ENCODE measurements around the gene BASP1.
"Not testable (repeated sequence)": the region's sequence is repeated elsewhere in the genome, so short reads cannot be mapped to it uniquely, and the experiment has no call there.

BASP1 gene

GRCh38 chr5:17217493-17218352 lies at the start of gene BASP1:
BASP1 (plus strand) TSS chr5:17217631; CDS start chr5:17275217, 57,586 bp downstream.
- peak; percentile 55 for DNase-seq

- no peak for DNase-seq
Observed at GRCh38 chr5:17169507-17169906, 47.9 kb upstream of the BASP1 start.

GRCh38 chr5:17172791-17173190 lies 44.6 kb upstream of the BASP1 start:
- no peak for DNase-seq

- no peak for DNase-seq
Observed at GRCh38 chr5:17174965-17175364, 42.5 kb upstream of the BASP1 start.

- no peak for DNase-seq
Observed at GRCh38 chr5:17177501-17178372, 39.7 kb upstream of the BASP1 start.

- no peak for DNase-seq
Observed at GRCh38 chr5:17178373-17178675, 39.1 kb upstream of the BASP1 start.

GRCh38 chr5:17180330-17180843 lies 37.0 kb upstream of the BASP1 start:
- no peak for DNase-seq

- no peak for DNase-seq
Observed at GRCh38 chr5:17180864-17181723, 36.3 kb upstream of the BASP1 start.

- no peak for DNase-seq
Observed at GRCh38 chr5:17182494-17182893, 34.9 kb upstream of the BASP1 start.

GRCh38 chr5:17182981-17183380 lies 34.5 kb upstream of the BASP1 start:
- no peak for DNase-seq

- DNase-seq, result no peak
Observed at GRCh38 chr5:17183831-17184230, 33.6 kb upstream of the BASP1 start.

- DNase-seq, result no peak
Observed at GRCh38 chr5:17184588-17184987, 32.8 kb upstream of the BASP1 start.

- DNase-seq, result no peak
Observed at GRCh38 chr5:17185349-17185748, 32.1 kb upstream of the BASP1 start.

- no peak for DNase-seq
Observed at GRCh38 chr5:17185773-17186172, 31.7 kb upstream of the BASP1 start.

GRCh38 chr5:17186256-17186655 lies 31.2 kb upstream of the BASP1 start:
- no peak for DNase-seq

GRCh38 chr5:17187011-17187785 lies 30.2 kb upstream of the BASP1 start:
- DNase-seq, result no peak

GRCh38 chr5:17187786-17188170 lies 29.7 kb upstream of the BASP1 start:
- no peak for DNase-seq

- DNase-seq, result peak; percentile 36
Observed at GRCh38 chr5:17189381-17190036, 27.9 kb upstream of the BASP1 start.

- peak; percentile 25 for DNase-seq
Observed at GRCh38 chr5:17190242-17190778, 27.1 kb upstream of the BASP1 start.

- no peak for DNase-seq
Observed at GRCh38 chr5:17190799-17191391, 26.5 kb upstream of the BASP1 start.

- DNase-seq, result not testable (repeated sequence)
Observed at GRCh38 chr5:17191574-17191973, 25.9 kb upstream of the BASP1 start.
